ENCODE data around the gene C1orf198.

C1orf198 gene

DNA sequence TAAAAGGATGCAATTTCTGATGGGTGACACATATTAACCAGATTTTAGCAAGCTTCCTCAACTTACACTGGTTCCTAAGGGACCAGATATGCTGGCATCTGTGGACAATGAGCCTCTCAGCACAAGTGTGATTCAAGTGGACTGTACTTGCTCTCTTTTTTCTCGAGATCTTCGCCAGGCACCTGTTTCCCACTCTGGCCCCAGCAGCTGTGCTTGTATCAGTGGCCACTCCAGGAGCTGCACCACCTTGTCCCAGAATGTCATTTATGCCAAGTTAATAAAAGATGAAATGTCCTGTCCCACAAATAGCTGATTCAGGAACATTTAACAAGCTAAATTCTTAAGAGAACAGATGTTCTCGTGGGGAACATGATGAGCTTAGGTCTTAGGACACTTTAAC lies 14.6 kb downstream of the C1orf198 start:
- no peak for TF ChIP-seq MYC (IDR thresholded peaks at IDR 0.05; ENCODE audit: low read depth, low read length)
- TF ChIP-seq POLR2A (IDR thresholded peaks at IDR 0.05; ENCODE audit: extremely low read depth, insufficient read length), result no peak
- TF ChIP-seq, protein P1, sequence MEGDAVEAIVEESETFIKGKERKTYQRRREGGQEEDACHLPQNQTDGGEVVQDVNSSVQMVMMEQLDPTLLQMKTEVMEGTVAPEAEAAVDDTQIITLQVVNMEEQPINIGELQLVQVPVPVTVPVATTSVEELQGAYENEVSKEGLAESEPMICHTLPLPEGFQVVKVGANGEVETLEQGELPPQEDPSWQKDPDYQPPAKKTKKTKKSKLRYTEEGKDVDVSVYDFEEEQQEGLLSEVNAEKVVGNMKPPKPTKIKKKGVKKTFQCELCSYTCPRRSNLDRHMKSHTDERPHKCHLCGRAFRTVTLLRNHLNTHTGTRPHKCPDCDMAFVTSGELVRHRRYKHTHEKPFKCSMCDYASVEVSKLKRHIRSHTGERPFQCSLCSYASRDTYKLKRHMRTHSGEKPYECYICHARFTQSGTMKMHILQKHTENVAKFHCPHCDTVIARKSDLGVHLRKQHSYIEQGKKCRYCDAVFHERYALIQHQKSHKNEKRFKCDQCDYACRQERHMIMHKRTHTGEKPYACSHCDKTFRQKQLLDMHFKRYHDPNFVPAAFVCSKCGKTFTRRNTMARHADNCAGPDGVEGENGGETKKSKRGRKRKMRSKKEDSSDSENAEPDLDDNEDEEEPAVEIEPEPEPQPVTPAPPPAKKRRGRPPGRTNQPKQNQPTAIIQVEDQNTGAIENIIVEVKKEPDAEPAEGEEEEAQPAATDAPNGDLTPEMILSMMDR (IDR thresholded peaks at IDR 0.05; ENCODE audit: low read depth, low read length), result no peak
- DNase-seq (ENCODE audit: low read depth), result no peak
- H3K4me3 ChIP-seq (ENCODE audit: low read depth, low read length), result no peak overlapping the region

DNA sequence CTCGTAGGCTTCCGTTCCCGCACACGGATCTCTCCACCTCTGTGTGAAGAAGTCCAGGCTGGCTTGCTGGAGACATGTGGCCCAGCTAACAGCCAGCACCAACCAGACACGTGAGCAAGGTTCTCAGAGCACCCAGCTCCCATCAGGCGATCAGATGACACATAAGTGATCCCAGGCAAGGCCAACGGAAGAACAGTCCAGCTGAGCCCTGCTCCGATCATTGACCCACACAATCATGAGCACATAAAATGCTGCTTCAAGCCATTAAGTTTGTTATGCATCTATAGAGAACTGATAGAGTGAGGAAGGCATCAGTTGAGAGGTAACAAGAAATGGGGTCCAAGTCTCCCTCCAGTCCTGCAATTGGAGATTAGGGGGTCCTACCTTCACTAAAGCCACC lies 15.4 kb downstream of the C1orf198 start:
- DNase-seq (ENCODE audit: low read depth), result no peak
- no peak overlapping the region for H3K4me3 ChIP-seq (ENCODE audit: low read depth, low read length)
- TF ChIP-seq MYC (IDR thresholded peaks at IDR 0.05; ENCODE audit: low read depth, low read length) (no peak), POLR2A (IDR thresholded peaks at IDR 0.05; ENCODE audit: extremely low read depth, insufficient read length) (no peak), MAX (IDR thresholded peaks at IDR 0.05; ENCODE audit: low read depth, low read length) (no peak)
- TF ChIP-seq, protein P1 (IDR thresholded peaks at IDR 0.05; ENCODE audit: low read depth, low read length), result no peak

DNA sequence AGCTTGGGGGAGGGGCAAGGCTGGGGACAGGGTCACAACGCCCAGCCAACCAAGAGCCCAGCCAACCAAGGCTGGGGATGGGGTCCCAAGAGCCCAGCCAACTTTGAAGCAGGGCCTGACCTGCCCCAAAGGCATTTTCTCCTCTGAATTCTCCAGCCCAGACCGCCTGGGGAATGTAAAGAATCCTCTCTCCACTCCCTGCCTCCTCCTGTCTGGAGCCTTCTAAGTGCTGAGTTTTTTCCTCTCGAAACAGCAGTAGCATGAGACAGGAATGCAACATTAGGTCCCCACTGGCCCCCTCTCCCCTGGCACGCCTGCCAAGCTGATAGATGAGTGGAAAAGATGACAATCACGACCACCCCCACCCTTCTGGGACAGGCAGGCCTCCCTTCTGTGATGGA lies 17.0 kb downstream of the C1orf198 start:
- TF ChIP-seq, protein P1 (IDR thresholded peaks at IDR 0.05; ENCODE audit: low read depth, low read length), result no peak
- TF ChIP-seq MYC (IDR thresholded peaks at IDR 0.05; ENCODE audit: low read depth, low read length), result no peak
- TF ChIP-seq MAX (IDR thresholded peaks at IDR 0.05; ENCODE audit: low read depth, low read length), result no peak
- no peak for TF ChIP-seq POLR2A (IDR thresholded peaks at IDR 0.05; ENCODE audit: extremely low read depth, insufficient read length)
- DNase-seq (ENCODE audit: low read depth), result no peak
- H3K4me3 ChIP-seq (ENCODE audit: low read depth, low read length), result no peak overlapping the region

- DNase-seq (ENCODE audit: low read depth), result no peak
- TF ChIP-seq, protein P1 (IDR thresholded peaks at IDR 0.05; ENCODE audit: low read depth, low read length), result no peak
- TF ChIP-seq MAX (IDR thresholded peaks at IDR 0.05; ENCODE audit: low read depth, low read length), result no peak
- no peak for TF ChIP-seq MYC (IDR thresholded peaks at IDR 0.05; ENCODE audit: low read depth, low read length)
- TF ChIP-seq POLR2A (IDR thresholded peaks at IDR 0.05; ENCODE audit: extremely low read depth, insufficient read length), result no peak
- H3K4me3 ChIP-seq (ENCODE audit: low read depth, low read length), result no peak overlapping the region
These were observed 17.8 kb downstream of the C1orf198 start for GRCh38 chr1:230850547-230850946.

- no peak overlapping the region for H3K4me3 ChIP-seq (ENCODE audit: low read depth, low read length)
These were observed 18.7 kb downstream of the C1orf198 start for GRCh38 chr1:230849451-230850224.

More at GRCh38 chr1:230849451-230850224, 18.7 kb downstream of the C1orf198 start:
- DNase-seq (ENCODE audit: low read depth), result no peak
- TF ChIP-seq, protein P1 (IDR thresholded peaks at IDR 0.05; ENCODE audit: low read depth, low read length), result no peak
- TF ChIP-seq MYC (IDR thresholded peaks at IDR 0.05; ENCODE audit: low read depth, low read length) (no peak), POLR2A (IDR thresholded peaks at IDR 0.05; ENCODE audit: extremely low read depth, insufficient read length) (no peak), MAX (IDR thresholded peaks at IDR 0.05; ENCODE audit: low read depth, low read length) (no peak)

Measured in NB4 (cell line).